Neural progenitor cell (in vitro differentiated cells): ENCODE data around the gene CAMKK1. TPM values are rescaled to one million over a fixed set of nuclear protein-coding genes. Genes with fewer than 3 reads are reported as not detected.

Source experiments
- DNase-seq: peaks from one replicate; pipeline ENCODE4 v3.0.0-alpha.2; 2016; ENCODE audit warnings: low spot score
- H2AFZ ChIP-seq: fragments of 200-600 bp; sonication (generic); replicated peaks from 2 replicates; pipeline ENCODE4 v1.6.1; 2016; ENCODE audit warnings: antibody characterized with exemption
- H3F3A ChIP-seq: fragments of 200-600 bp; sonication (generic); 2 replicates; pipeline ENCODE4 v1.6.1; 2016; ENCODE audit warnings: antibody characterized with exemption, low read depth
- H3K27ac ChIP-seq: fragments of 200-600 bp; sonication (generic); 2 replicates; pipeline ENCODE4 v1.5.1; 2016; ENCODE audit warnings: mild to moderate bottlenecking
- H3K27me3 ChIP-seq: fragments of 200-600 bp; sonication (generic); 2 replicates; pipeline ENCODE4 v1.6.1; 2016; ENCODE audit warnings: mild to moderate bottlenecking, moderate library complexity
- H3K36me3 ChIP-seq: fragments of 200-600 bp; sonication (generic); 2 replicates; pipeline ENCODE4 v1.5.1; 2016
- H3K4me1 ChIP-seq: fragments of 200-600 bp; sonication (generic); 2 replicates; pipeline ENCODE4 v1.6.1; 2016; ENCODE audit warnings: mixed run types
- H3K4me2 ChIP-seq: fragments of 200-600 bp; sonication (generic); 2 replicates; pipeline ENCODE4 v1.6.1; 2016
- H3K4me3 ChIP-seq: fragments of 200-600 bp; sonication (generic); 2 replicates; pipeline ENCODE4 v1.5.1; 2016
- H3K79me2 ChIP-seq: fragments of 200-600 bp; sonication (generic); 2 replicates; pipeline ENCODE4 v1.6.1; 2016; ENCODE audit warnings: low read depth
- H3K9ac ChIP-seq: fragments of 200-600 bp; sonication (generic); 2 replicates; pipeline ENCODE4 v1.6.1; 2016
- H3K9me3 ChIP-seq: fragments of 200-600 bp; sonication (generic); 2 replicates; pipeline ENCODE4 v1.5.1; 2016; ENCODE audit warnings: low read depth
- H4K20me1 ChIP-seq: fragments of 200-600 bp; sonication (generic); 2 replicates; pipeline ENCODE4 v1.6.1; 2016; ENCODE audit warnings: low read depth
- H3K27ac Mint-ChIP-seq: 3 replicates; pipeline ENCODE4 v1.8.0; 2021; ENCODE audit warnings: mixed read lengths
- H3K27me3 Mint-ChIP-seq: 2 replicates; pipeline ENCODE4 v1.8.0; 2022; ENCODE audit warnings: low read depth, mild to moderate bottlenecking, inconsistent platforms, moderate library complexity, mixed read lengths; ENCODE audit not compliant: insufficient read depth
- H3K36me3 Mint-ChIP-seq: 3 replicates; pipeline ENCODE4 v1.8.0; 2021; ENCODE audit warnings: mixed read lengths
- H3K4me1 Mint-ChIP-seq: 3 replicates; pipeline ENCODE4 v1.8.0; 2021; ENCODE audit warnings: mixed read lengths
- H3K4me3 Mint-ChIP-seq: 3 replicates; pipeline ENCODE4 v1.8.0; 2021; ENCODE audit warnings: mild to moderate bottlenecking, moderate library complexity, mixed read lengths
- H3K9me3 Mint-ChIP-seq: 3 replicates; pipeline ENCODE4 v1.8.0; 2020; ENCODE audit warnings: mixed read lengths
- EZH2 ChIP-seq: fragments of 200-600 bp; sonication (generic); IDR thresholded peaks from 2 replicates; pipeline ENCODE4 v1.6.1; 2017; ENCODE audit warnings: antibody characterized with exemption, mild to moderate bottlenecking, moderate library complexity
- EZH2phosphoT487 ChIP-seq: fragments of 200-600 bp; sonication (generic); IDR thresholded peaks from 2 replicates; pipeline ENCODE4 v1.6.1; 2017; ENCODE audit warnings: antibody characterized with exemption
- total RNA-seq: library from RNA; depleted of rRNA; stranded (reverse); fragments of >200 nt; gene quantifications from 2 replicates; pipeline ENCODE4 v1.2.3, GENCODE V29; 2015; ENCODE audit warnings: low replicate concordance
- TF ChIP-seq, protein P1 (sequence below): fragments of 200-600 bp; sonication (generic); IDR thresholded peaks from 2 replicates; pipeline ENCODE4 v1.5.1; 2017; ENCODE audit warnings: antibody characterized with exemption, mild to moderate bottlenecking

CAMKK1 gene
- total RNA-seq, 1 donor from 2014 or later: 2.9 TPM

GRCh38 chr17:3889325-3890012 is 3.4 kb downstream of the CAMKK1 start:
- peaks cover 14% of the 10 kb centered on the region for H3K27me3 ChIP-seq
- H3K9ac ChIP-seq: no peak overlapping the region
- Mint-ChIP-seq H3K27ac (no peak overlapping the region), H3K36me3 (peaks cover 2% of the 10 kb centered on the region), H3K4me3 (no peak overlapping the region), H3K4me1 (peaks cover 42% of the 10 kb centered on the region), H3K9me3 (no peaks in the 10 kb centered on the region), H3K27me3 (peaks cover 10% of the 10 kb centered on the region)
- no peaks in the 10 kb centered on the region for H3K79me2 ChIP-seq
- H3K9me3 ChIP-seq: no peaks in the 10 kb centered on the region
- H3K27ac ChIP-seq: no peak overlapping the region
- H3K4me2 ChIP-seq: no peak overlapping the region
- H3K4me1 ChIP-seq: peaks cover 20% of the 10 kb centered on the region
- H2AFZ ChIP-seq: no peak overlapping the region
- TF ChIP-seq, protein P1, sequence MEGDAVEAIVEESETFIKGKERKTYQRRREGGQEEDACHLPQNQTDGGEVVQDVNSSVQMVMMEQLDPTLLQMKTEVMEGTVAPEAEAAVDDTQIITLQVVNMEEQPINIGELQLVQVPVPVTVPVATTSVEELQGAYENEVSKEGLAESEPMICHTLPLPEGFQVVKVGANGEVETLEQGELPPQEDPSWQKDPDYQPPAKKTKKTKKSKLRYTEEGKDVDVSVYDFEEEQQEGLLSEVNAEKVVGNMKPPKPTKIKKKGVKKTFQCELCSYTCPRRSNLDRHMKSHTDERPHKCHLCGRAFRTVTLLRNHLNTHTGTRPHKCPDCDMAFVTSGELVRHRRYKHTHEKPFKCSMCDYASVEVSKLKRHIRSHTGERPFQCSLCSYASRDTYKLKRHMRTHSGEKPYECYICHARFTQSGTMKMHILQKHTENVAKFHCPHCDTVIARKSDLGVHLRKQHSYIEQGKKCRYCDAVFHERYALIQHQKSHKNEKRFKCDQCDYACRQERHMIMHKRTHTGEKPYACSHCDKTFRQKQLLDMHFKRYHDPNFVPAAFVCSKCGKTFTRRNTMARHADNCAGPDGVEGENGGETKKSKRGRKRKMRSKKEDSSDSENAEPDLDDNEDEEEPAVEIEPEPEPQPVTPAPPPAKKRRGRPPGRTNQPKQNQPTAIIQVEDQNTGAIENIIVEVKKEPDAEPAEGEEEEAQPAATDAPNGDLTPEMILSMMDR: no peak
- TF ChIP-seq EZH2: no peak
- TF ChIP-seq EZH2phosphoT487: no peak
- no peaks in the 10 kb centered on the region for H3K36me3 ChIP-seq
- no peak for DNase-seq
- peaks cover 20% of the 10 kb centered on the region for H4K20me1 ChIP-seq
- H3F3A ChIP-seq: peaks cover 9% of the 10 kb centered on the region
- no peak overlapping the region for H3K4me3 ChIP-seq

DNA sequence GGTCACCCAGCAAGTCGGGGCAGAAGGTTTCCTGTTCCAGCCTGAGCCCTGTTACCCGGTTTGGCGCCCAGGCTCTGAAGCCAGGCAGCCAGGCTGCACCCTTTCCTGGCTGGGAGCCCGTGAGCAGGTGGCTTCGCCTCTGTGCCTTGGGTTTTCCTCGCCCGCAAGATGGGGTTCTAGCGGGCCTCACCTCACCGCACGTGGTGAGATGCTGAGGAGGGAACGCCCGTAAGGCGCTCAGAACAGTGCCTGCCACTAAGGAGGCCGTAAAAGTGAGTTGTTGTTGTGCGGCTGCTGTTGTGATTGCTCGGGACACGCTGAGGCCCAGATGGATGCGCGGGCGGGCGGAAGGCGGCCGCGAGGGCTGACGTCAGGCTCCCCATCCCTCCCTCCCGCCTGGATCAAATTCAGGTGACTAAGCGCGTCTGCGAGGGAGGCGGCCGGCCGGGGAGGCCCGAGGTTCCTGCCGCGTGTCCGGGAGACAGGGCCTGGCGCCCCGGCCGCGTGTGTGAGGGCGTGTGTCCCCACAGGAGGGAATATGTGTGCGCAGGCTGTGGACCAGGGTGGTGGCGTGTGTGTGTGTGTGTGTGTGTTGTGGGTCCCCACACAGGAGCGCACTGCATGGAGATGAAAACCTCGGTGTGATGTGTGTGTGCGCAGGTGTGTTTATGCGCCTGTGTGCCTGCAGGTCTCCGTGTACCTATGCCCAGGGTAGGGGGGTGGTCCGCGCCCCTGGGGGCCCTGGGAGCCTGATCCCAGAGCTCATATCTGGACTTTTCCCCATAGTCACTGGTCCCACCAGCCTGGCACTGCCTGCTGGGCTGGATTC is 4.3 kb downstream of the CAMKK1 start:
- Mint-ChIP-seq H3K4me3 (no peak overlapping the region), H3K27ac (no peak overlapping the region), H3K9me3 (no peaks in the 10 kb centered on the region), H3K4me1 (peaks cover 33% of the 10 kb centered on the region), H3K36me3 (peaks cover 2% of the 10 kb centered on the region), H3K27me3 (peaks cover 10% of the 10 kb centered on the region)
- H3K4me3 ChIP-seq: no peak overlapping the region
- no peaks in the 10 kb centered on the region for H3K79me2 ChIP-seq
- H2AFZ ChIP-seq: no peak overlapping the region
- H3F3A ChIP-seq: peaks cover 9% of the 10 kb centered on the region
- no peaks in the 10 kb centered on the region for H3K36me3 ChIP-seq
- H3K9me3 ChIP-seq: no peaks in the 10 kb centered on the region
- no peak overlapping the region for H3K9ac ChIP-seq
- H3K27ac ChIP-seq: no peak overlapping the region
- peaks cover 20% of the 10 kb centered on the region for H4K20me1 ChIP-seq
- TF ChIP-seq, protein P1: no peak
- TF ChIP-seq EZH2: no peak
- TF ChIP-seq EZH2phosphoT487: no peak
- peak; percentile 68 for DNase-seq
- peak overlapping the region; percentile 24 for H3K4me2 ChIP-seq
- peaks cover 10% of the 10 kb centered on the region for H3K27me3 ChIP-seq
- H3K4me1 ChIP-seq: peaks cover 17% of the 10 kb centered on the region

DNA sequence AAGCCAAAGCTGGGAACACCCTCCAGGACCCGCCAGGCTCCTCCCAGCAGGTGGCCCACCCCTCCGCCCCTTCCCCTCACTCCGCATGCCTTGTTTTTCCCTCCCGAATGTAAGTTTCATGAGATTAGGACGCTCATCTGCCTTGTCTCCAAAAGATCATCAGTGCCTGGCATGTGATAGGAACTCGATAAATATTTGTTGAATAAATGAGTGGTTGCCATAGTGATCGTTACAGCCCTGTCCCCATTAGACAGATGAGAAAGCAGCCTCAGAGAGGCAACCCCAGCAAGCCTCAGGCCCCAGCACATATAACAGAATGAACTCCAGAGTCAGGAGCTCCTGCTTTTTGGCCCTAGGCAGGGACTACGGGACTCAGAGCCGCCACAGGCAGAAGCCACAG is 5.0 kb downstream of the CAMKK1 start:
- Histone ChIP-seq H2AFZ (no peak overlapping the region), H3K4me1 (peaks cover 16% of the 10 kb centered on the region), H3K4me2 (no peak overlapping the region), H3K9me3 (no peaks in the 10 kb centered on the region), H3K27me3 (peaks cover 10% of the 10 kb centered on the region), H3K79me2 (no peaks in the 10 kb centered on the region), H3F3A (peaks cover 9% of the 10 kb centered on the region), H4K20me1 (peaks cover 20% of the 10 kb centered on the region), H3K36me3 (no peaks in the 10 kb centered on the region), H3K9ac (no peak overlapping the region), H3K27ac (no peak overlapping the region), H3K4me3 (no peak overlapping the region)
- no peak overlapping the region for H3K27ac Mint-ChIP-seq
- H3K27me3 Mint-ChIP-seq: peaks cover 10% of the 10 kb centered on the region
- peaks cover 2% of the 10 kb centered on the region for H3K36me3 Mint-ChIP-seq
- TF ChIP-seq EZH2phosphoT487 (no peak), EZH2 (no peak)
- TF ChIP-seq, protein P1: no peak
- no peaks in the 10 kb centered on the region for H3K9me3 Mint-ChIP-seq
- no peak for DNase-seq
- no peak overlapping the region for H3K4me3 Mint-ChIP-seq
- H3K4me1 Mint-ChIP-seq: peaks cover 30% of the 10 kb centered on the region
